PC-9 (cell line): Measurements from ENCODE around the gene DNAJB9.

Experiments used
- EZH2 ChIP-seq: fragments of 200-600 bp; sonication (generic); IDR thresholded peaks from 2 replicates; pipeline ENCODE4 v1.8.0; 2017; ENCODE audit warnings: antibody characterized with exemption, low read depth
- TF ChIP-seq, protein P1 (sequence below): fragments of 200-600 bp; sonication (generic); conservative IDR thresholded peaks from 2 replicates; pipeline ENCODE4 v1.6.1; 2017; ENCODE audit warnings: mixed run types, antibody characterized with exemption, mild to moderate bottlenecking, moderate library complexity

DNA sequence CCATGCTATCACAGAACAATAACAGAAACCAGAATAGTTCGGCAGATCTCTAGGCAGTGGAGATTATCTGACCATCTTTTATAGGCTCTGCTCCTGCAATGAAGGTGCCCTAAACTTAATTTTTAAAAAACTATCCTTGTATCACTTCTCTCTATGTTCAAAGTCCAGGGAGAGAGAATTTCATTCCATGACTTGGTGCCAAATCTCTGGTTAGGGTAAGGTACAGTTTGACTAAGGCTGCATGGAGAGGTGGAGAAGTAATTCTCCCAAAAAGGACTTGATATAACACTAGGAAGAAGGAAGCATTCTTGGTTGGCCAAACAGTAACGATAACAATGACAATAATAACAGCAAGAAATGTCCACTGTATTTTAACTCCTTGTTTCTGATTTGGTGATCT, 40.0 kb downstream of the DNAJB9 start:
- no peak for TF ChIP-seq EZH2
- TF ChIP-seq, protein P1, sequence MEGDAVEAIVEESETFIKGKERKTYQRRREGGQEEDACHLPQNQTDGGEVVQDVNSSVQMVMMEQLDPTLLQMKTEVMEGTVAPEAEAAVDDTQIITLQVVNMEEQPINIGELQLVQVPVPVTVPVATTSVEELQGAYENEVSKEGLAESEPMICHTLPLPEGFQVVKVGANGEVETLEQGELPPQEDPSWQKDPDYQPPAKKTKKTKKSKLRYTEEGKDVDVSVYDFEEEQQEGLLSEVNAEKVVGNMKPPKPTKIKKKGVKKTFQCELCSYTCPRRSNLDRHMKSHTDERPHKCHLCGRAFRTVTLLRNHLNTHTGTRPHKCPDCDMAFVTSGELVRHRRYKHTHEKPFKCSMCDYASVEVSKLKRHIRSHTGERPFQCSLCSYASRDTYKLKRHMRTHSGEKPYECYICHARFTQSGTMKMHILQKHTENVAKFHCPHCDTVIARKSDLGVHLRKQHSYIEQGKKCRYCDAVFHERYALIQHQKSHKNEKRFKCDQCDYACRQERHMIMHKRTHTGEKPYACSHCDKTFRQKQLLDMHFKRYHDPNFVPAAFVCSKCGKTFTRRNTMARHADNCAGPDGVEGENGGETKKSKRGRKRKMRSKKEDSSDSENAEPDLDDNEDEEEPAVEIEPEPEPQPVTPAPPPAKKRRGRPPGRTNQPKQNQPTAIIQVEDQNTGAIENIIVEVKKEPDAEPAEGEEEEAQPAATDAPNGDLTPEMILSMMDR = no peak
